ENCODE results near the gene RNU7-1. TPM values are rescaled to one million over a fixed set of nuclear protein-coding genes. Genes with fewer than 3 reads are reported as not detected.

Gene RNU7-1
- total and polyA plus RNA-seq, 9 of the 15 experiments (the other 6 are each of a cell fraction or from before 2014, with no cell fraction given) = not detected

DNA sequence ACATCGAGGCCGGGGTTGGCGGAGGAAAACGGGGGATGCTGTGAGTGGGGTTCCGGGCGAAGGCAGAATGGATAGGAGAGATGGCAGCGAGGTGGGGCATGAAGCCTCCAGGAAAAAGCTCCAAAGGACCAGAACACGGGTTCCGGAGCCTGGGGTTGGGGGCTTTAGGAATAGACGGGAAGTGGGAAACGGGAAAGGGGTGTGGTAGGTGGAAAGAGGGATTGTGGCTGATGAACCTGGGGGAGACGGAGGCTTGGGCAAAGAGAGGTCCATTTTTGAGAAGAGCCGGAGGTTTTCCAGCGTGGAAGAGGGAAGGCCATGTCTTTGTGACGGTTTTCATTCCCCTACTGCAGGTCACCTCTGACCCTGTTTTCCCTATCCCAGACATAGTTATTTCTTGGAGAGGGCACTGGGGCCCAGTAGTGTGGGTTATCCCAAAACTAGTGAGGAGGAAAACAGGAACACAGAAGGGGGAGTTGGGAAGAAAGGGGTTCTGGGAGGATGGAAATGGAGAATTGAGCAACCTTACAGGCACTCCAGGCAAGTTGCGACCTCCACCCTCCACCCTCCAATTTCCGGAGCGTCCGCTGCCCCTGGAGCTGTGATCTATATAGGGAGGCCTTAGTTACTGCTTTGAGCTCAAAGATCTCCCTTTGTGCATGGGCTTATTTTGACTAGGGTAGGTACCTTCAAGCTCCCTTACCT, 14.8 kb upstream of the RNU7-1 start (continued):
- TF ChIP-seq TBL1XR1 (IDR thresholded peaks at IDR 0.05; ENCODE audit: low read length in 2 of 2) (0 out of 4 replicates have a peak, but pooled peaks of 1 of the 2 experiments have one; percentile 26), UBTF (IDR thresholded peaks at IDR 0.05; ENCODE audit: borderline replicate concordance in 1 of 2, low read depth in 2 of 2, low read length in 2 of 2) (0 out of 4 replicates have a peak, but pooled peaks of 1 of the 2 experiments have one; percentile 29), JUNB (CRISPR knock-in tag; conservative IDR thresholded peaks at IDR 0.05) (no peak), SRSF3 (IDR thresholded peaks at IDR 0.05; ENCODE audit: insufficient read depth, low read length) (no peak), NCOA6 (IDR thresholded peaks at IDR 0.05) (no peak), JUND (IDR thresholded peaks at IDR 0.05; ENCODE audit: borderline replicate concordance, low read depth, low read length) (no peak), JUND (tag; IDR thresholded peaks at IDR 0.05; ENCODE audit: borderline replicate concordance, low read depth, low read length) (no peak), BRF1 (IDR thresholded peaks at IDR 0.05; ENCODE audit: borderline replicate concordance, extremely low read depth, insufficient read length) (no peak), CBX2 (IDR thresholded peaks at IDR 0.05; ENCODE audit: insufficient read depth, low read length, poor library complexity, severe bottlenecking) (no peak)
- TF ChIP-seq, protein P1, sequence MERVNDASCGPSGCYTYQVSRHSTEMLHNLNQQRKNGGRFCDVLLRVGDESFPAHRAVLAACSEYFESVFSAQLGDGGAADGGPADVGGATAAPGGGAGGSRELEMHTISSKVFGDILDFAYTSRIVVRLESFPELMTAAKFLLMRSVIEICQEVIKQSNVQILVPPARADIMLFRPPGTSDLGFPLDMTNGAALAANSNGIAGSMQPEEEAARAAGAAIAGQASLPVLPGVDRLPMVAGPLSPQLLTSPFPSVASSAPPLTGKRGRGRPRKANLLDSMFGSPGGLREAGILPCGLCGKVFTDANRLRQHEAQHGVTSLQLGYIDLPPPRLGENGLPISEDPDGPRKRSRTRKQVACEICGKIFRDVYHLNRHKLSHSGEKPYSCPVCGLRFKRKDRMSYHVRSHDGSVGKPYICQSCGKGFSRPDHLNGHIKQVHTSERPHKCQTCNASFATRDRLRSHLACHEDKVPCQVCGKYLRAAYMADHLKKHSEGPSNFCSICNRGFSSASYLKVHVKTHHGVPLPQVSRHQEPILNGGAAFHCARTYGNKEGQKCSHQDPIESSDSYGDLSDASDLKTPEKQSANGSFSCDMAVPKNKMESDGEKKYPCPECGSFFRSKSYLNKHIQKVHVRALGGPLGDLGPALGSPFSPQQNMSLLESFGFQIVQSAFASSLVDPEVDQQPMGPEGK (CRISPR knock-in tag; IDR thresholded peaks at IDR 0.05; ENCODE audit: borderline replicate concordance) = no peak
- TF ChIP-seq, protein P2, sequence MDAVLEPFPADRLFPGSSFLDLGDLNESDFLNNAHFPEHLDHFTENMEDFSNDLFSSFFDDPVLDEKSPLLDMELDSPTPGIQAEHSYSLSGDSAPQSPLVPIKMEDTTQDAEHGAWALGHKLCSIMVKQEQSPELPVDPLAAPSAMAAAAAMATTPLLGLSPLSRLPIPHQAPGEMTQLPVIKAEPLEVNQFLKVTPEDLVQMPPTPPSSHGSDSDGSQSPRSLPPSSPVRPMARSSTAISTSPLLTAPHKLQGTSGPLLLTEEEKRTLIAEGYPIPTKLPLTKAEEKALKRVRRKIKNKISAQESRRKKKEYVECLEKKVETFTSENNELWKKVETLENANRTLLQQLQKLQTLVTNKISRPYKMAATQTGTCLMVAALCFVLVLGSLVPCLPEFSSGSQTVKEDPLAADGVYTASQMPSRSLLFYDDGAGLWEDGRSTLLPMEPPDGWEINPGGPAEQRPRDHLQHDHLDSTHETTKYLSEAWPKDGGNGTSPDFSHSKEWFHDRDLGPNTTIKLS (IDR thresholded peaks at IDR 0.05; ENCODE audit: borderline replicate concordance, low read depth) = no peak
- TF ChIP-seq, protein P3, sequence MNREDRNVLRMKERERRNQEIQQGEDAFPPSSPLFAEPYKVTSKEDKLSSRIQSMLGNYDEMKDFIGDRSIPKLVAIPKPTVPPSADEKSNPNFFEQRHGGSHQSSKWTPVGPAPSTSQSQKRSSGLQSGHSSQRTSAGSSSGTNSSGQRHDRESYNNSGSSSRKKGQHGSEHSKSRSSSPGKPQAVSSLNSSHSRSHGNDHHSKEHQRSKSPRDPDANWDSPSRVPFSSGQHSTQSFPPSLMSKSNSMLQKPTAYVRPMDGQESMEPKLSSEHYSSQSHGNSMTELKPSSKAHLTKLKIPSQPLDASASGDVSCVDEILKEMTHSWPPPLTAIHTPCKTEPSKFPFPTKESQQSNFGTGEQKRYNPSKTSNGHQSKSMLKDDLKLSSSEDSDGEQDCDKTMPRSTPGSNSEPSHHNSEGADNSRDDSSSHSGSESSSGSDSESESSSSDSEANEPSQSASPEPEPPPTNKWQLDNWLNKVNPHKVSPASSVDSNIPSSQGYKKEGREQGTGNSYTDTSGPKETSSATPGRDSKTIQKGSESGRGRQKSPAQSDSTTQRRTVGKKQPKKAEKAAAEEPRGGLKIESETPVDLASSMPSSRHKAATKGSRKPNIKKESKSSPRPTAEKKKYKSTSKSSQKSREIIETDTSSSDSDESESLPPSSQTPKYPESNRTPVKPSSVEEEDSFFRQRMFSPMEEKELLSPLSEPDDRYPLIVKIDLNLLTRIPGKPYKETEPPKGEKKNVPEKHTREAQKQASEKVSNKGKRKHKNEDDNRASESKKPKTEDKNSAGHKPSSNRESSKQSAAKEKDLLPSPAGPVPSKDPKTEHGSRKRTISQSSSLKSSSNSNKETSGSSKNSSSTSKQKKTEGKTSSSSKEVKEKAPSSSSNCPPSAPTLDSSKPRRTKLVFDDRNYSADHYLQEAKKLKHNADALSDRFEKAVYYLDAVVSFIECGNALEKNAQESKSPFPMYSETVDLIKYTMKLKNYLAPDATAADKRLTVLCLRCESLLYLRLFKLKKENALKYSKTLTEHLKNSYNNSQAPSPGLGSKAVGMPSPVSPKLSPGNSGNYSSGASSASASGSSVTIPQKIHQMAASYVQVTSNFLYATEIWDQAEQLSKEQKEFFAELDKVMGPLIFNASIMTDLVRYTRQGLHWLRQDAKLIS (CRISPR knock-in tag; IDR thresholded peaks at IDR 0.05) = no peak
- TF ChIP-seq, protein P4, sequence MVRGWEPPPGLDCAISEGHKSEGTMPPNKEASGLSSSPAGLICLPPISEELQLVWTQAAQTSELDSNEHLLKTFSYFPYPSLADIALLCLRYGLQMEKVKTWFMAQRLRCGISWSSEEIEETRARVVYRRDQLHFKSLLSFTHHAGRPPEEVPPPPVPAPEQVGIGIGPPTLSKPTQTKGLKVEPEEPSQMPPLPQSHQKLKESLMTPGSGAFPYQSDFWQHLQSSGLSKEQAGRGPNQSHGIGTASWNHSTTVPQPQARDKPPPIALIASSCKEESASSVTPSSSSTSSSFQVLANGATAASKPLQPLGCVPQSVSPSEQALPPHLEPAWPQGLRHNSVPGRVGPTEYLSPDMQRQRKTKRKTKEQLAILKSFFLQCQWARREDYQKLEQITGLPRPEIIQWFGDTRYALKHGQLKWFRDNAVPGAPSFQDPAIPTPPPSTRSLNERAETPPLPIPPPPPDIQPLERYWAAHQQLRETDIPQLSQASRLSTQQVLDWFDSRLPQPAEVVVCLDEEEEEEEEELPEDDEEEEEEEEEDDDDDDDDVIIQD (CRISPR knock-in tag; IDR thresholded peaks at IDR 0.05) = no peak

Measured in K562 (cell line).